Cardiac fibroblast (primary cell): ENCODE data around the gene CCDC69.

Source experiments
- DNase-seq, 2 donors: peaks; one replicate each; pipeline versions ENCODE4 v3.0.0 to v3.0.0-alpha.2; 2010; ENCODE audit warnings: low read depth in 2 of 2
- H3K4me3 ChIP-seq, 2 donors: replicated peaks in 1 of 2; 1 replicate in 1 of 2; 2 replicates in 1 of 2; pipeline ENCODE4 v1.5.1; 2011; ENCODE audit warnings: low read depth in 2 of 2, low read length in 2 of 2, mild to moderate bottlenecking in 2 of 2, moderate library complexity in 1 of 2
- CTCF ChIP-seq: IDR thresholded peaks from one replicate; pipeline ENCODE4 v1.5.1; 2011; ENCODE audit warnings: low read depth, mild to moderate bottlenecking, low read length, inconsistent platforms

CCDC69 gene

GRCh38 chr5:151153300-151153699 lies 70.6 kb downstream of the CCDC69 start:
- no peak for DNase-seq
- H3K4me3 ChIP-seq: no peak overlapping the region
- TF ChIP-seq CTCF: no peak

GRCh38 chr5:151151793-151152192 lies 72.1 kb downstream of the CCDC69 start:
- TF ChIP-seq CTCF: no peak
- no peak overlapping the region for H3K4me3 ChIP-seq
- peak; percentile 39 to 49 for DNase-seq

- DNase-seq: no peak
- H3K4me3 ChIP-seq: no peak overlapping the region
- no peak for TF ChIP-seq CTCF
These were observed 72.6 kb downstream of the CCDC69 start for GRCh38 chr5:151151263-151151660.

GRCh38 chr5:151150471-151151262 lies 73.2 kb downstream of the CCDC69 start:
- H3K4me3 ChIP-seq: no peak overlapping the region
- TF ChIP-seq CTCF: no peak
- peak; percentile 36 to 60 for DNase-seq

- no peak for TF ChIP-seq CTCF
These were observed 75.3 kb downstream of the CCDC69 start for GRCh38 chr5:151148583-151148982.

GRCh38 chr5:151147033-151147432 lies 76.9 kb downstream of the CCDC69 start:
- TF ChIP-seq CTCF: no peak
- no peak for DNase-seq
- H3K4me3 ChIP-seq: no peak overlapping the region

More at GRCh38 chr5:151148583-151148982, 75.3 kb downstream of the CCDC69 start:
- no peak overlapping the region for H3K4me3 ChIP-seq
- DNase-seq: no peak
